ENCODE results near the gene CCDC81.
"Not testable (repeated sequence)": the region's sequence is repeated elsewhere in the genome, so short reads cannot be mapped to it uniquely, and the experiment has no call there.

CCDC81 gene

DNA sequence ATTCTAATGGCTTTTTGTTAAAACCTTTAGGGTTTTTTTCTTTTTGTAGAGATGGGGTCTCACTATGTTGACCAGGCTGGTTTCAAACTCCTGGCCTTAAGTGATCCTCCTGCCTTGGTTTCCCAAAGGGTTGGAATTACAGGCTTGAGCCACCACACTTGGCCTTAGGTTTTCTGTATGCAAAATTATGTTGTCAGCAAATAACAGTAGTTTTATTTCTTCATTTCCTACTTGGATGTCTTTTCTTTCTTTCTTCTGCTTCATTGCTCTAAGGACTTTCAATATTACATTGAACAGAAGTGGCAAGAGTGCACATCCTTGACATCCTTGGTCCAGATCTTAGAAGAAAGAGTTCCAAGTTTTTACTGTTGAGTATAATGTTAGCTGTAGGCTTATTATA, 52.8 kb downstream of the CCDC81 start:
- Histone ChIP-seq H3K36me3 (ENCODE audit: control insufficient read depth in 5 of 5, insufficient read depth in 5 of 5, low read length in 5 of 5) (no peaks in the 10 kb centered on the region), H3K9me3 (ENCODE audit: control insufficient read depth in 5 of 5, low read length in 5 of 5) (peaks cover 3 to 16% (median 7%) of the 10 kb centered on the region in 5 donors), H3K27me3 (ENCODE audit: control insufficient read depth in 5 of 5, insufficient read depth in 4 of 5, low read length in 5 of 5) (no peaks in the 10 kb centered on the region), H3K27ac (ENCODE audit: low read depth, low read length) (no peak overlapping the region), H3K4me3 (ENCODE audit: low read depth in 1 of 5, low read length in 5 of 5) (no peak overlapping the region), H3K9ac (ENCODE audit: low read length in 5 of 5) (no peak overlapping the region), H3K4me1 (ENCODE audit: control insufficient read depth in 5 of 5, insufficient read depth in 5 of 5, low read length in 5 of 5) (peaks cover 0 to 3% (median 0%) of the 10 kb centered on the region in 5 donors)

DNA sequence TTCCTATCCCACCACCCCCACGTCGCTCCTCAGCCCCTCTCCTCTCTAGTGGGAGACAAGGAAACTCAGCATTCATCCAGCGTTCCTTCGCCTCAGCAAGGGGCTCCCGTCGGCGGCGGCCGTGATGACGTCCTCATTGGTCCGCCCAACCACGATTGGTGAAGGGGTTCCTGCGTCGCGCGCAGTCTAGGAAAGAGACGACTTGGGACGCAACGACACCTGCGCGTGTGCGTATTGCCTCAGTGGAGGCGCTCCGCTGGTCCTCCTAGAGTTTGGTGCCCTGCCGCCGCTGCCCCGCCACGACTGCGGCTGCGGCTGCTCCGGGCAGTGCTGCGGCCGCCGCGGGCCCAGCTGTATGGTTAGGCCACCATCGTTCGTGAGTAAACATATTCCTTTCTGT, 56.6 kb downstream of the CCDC81 start:
- Histone ChIP-seq H3K9me3 (ENCODE audit: control insufficient read depth in 5 of 5, low read length in 5 of 5) (peaks cover 3 to 9% (median 7%) of the 10 kb centered on the region in 5 donors), H3K27me3 (ENCODE audit: control insufficient read depth in 5 of 5, insufficient read depth in 4 of 5, low read length in 5 of 5) (no peaks in the 10 kb centered on the region), H3K4me1 (ENCODE audit: control insufficient read depth in 5 of 5, insufficient read depth in 5 of 5, low read length in 5 of 5) (no peaks in the 10 kb centered on the region), H3K36me3 (ENCODE audit: control insufficient read depth in 5 of 5, insufficient read depth in 5 of 5, low read length in 5 of 5) (peaks cover 0 to 3% (median 0%) of the 10 kb centered on the region in 5 donors), H3K4me3 (ENCODE audit: low read depth in 1 of 5, low read length in 5 of 5) (no peak overlapping the region), H3K27ac (ENCODE audit: low read depth, low read length) (no peak overlapping the region), H3K9ac (ENCODE audit: low read length in 5 of 5) (no peak overlapping the region)

DNA sequence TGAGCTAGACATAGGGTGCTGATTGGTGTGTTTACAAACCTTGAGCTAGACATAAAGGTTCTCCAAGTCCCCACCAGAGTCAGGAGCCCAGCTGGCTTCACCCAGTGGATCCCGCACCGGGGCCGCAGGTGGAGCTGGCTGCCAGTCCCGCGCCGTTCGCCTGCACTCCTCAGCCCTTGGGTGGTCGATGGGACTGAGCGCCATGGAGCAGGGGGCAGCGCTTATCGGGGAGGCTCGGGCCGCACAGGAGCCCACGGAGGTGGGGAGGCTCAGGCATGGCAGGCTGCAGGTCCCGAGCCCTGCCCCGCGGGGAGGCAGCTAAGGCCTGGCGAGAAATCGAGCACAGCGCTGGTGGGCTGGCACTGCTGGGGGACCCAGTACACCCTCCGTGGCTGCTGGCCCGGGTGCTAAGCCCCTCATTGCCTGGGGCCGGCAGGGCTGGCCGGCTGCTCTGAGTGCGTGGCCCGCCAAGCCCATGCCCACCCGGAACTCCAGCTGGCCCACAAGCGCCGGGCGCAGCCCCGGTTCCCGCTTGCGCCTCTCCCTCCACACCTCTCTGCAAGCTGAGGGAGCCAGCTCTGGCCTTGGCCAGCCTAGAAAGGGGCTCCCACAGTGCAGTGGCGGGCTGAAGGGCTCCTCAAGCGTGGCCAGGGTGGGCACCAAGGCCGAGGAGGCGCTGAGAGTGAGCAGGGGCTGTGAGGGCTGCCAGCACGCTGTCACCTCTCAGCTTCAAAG, 58.8 kb downstream of the CCDC81 start:
- not testable (repeated sequence) for H3K9me3 ChIP-seq (ENCODE audit: control insufficient read depth in 5 of 5, low read length in 5 of 5); H3K27me3 ChIP-seq (ENCODE audit: control insufficient read depth in 5 of 5, insufficient read depth in 4 of 5, low read length in 5 of 5); H3K36me3 ChIP-seq (ENCODE audit: control insufficient read depth in 5 of 5, insufficient read depth in 5 of 5, low read length in 5 of 5); H3K4me3 ChIP-seq (ENCODE audit: low read depth in 1 of 5, low read length in 5 of 5); H3K4me1 ChIP-seq (ENCODE audit: control insufficient read depth in 5 of 5, insufficient read depth in 5 of 5, low read length in 5 of 5); H3K27ac ChIP-seq (ENCODE audit: low read depth, low read length); H3K9ac ChIP-seq (ENCODE audit: low read length in 5 of 5)

DNA sequence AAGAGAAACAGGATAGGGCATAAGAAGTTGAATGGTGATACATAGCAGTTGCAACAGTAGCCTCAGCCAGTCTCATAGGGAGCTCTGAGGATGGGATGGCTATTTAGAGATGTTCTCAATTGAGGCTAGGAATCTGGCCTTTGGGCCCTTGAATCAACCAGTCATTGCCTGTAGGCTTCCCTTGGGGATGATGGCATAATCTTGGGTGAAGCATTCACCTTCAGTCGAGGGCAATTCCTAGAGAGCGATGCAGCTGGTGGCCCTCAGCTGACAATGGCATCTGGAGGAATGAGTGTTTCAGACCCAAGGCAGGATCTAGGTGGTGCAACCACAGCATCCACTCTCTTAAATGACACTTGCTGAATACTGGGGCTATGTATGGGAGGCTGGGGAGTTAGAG, 61.0 kb downstream of the CCDC81 start:
- peaks cover 0 to 5% (median 3%) of the 10 kb centered on the region in 5 donors for H3K36me3 ChIP-seq (ENCODE audit: control insufficient read depth in 5 of 5, insufficient read depth in 5 of 5, low read length in 5 of 5)
- H3K27me3 ChIP-seq (ENCODE audit: control insufficient read depth in 5 of 5, insufficient read depth in 4 of 5, low read length in 5 of 5), result no peaks in the 10 kb centered on the region
- no peak overlapping the region for H3K27ac ChIP-seq (ENCODE audit: low read depth, low read length)
- H3K9me3 ChIP-seq (ENCODE audit: control insufficient read depth in 5 of 5, low read length in 5 of 5), result peaks cover 0 to 7% (median 0%) of the 10 kb centered on the region in 5 donors
- H3K4me1 ChIP-seq (ENCODE audit: control insufficient read depth in 5 of 5, insufficient read depth in 5 of 5, low read length in 5 of 5), result peaks cover 0 to 8% (median 5%) of the 10 kb centered on the region in 5 donors
- H3K9ac ChIP-seq (ENCODE audit: low read length in 5 of 5), result no peak overlapping the region
- H3K4me3 ChIP-seq (ENCODE audit: low read depth in 1 of 5, low read length in 5 of 5), result no peak overlapping the region

DNA sequence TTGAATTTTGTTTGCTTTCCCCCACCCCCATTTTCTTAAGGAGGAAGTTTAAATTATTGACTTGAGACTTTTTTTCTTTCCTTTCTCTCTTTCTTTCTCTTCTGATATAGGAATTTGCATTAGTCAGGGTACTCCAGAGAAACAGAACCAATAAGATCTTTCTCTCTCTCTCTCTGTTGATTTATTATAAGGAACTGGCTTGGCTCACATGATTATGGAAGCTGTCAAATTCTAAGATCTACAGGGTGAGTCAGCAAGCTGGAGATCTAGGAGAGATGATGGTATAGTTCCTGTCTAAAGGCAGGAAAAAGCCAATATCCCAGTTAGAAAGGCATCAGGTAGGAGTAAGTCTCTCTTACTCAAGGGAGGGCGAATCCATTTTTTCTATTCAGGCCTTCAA, 64.0 kb downstream of the CCDC81 start:
- no peak overlapping the region for H3K4me3 ChIP-seq (ENCODE audit: low read depth in 1 of 5, low read length in 5 of 5)
- H3K27ac ChIP-seq (ENCODE audit: low read depth, low read length), result no peak overlapping the region
- peaks cover 6 to 23% (median 18%) of the 10 kb centered on the region in 5 donors for H3K36me3 ChIP-seq (ENCODE audit: control insufficient read depth in 5 of 5, insufficient read depth in 5 of 5, low read length in 5 of 5)
- no peaks in the 10 kb centered on the region for H3K27me3 ChIP-seq (ENCODE audit: control insufficient read depth in 5 of 5, insufficient read depth in 4 of 5, low read length in 5 of 5)
- no peaks in the 10 kb centered on the region for H3K9me3 ChIP-seq (ENCODE audit: control insufficient read depth in 5 of 5, low read length in 5 of 5)
- H3K4me1 ChIP-seq (ENCODE audit: control insufficient read depth in 5 of 5, insufficient read depth in 5 of 5, low read length in 5 of 5), result peaks cover 0 to 10% (median 7%) of the 10 kb centered on the region in 5 donors
- H3K9ac ChIP-seq (ENCODE audit: low read length in 5 of 5), result no peak overlapping the region

DNA sequence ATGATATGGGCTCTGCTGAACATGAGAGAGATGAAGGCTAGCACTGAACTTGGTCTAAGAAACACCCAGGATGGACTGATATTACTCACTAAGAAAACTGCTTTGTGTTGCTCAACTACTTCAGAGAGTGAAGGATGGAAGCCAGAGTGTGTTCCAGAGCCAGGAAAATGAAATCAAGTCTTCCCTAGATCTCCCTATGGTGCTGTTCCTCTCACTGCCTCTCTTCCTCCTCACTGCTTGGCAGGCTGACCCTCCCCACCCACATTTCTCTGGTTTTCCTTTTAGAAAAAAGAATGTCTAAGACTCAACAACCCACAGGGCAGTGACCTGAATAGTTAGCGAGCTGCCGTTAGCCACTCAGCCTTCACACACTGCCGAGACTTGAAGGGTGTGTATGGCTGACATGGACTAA, 65.6 kb downstream of the CCDC81 start:
- Histone ChIP-seq H3K9ac (ENCODE audit: low read length in 5 of 5) (no peak overlapping the region), H3K4me1 (ENCODE audit: control insufficient read depth in 5 of 5, insufficient read depth in 5 of 5, low read length in 5 of 5) (peaks cover 0 to 10% (median 7%) of the 10 kb centered on the region in 5 donors), H3K4me3 (ENCODE audit: low read depth in 1 of 5, low read length in 5 of 5) (no peak overlapping the region), H3K27me3 (ENCODE audit: control insufficient read depth in 5 of 5, insufficient read depth in 4 of 5, low read length in 5 of 5) (no peaks in the 10 kb centered on the region), H3K9me3 (ENCODE audit: control insufficient read depth in 5 of 5, low read length in 5 of 5) (no peaks in the 10 kb centered on the region), H3K27ac (ENCODE audit: low read depth, low read length) (peak overlapping the region; percentile 55), H3K36me3 (ENCODE audit: control insufficient read depth in 5 of 5, insufficient read depth in 5 of 5, low read length in 5 of 5) (peaks cover 15 to 37% (median 32%) of the 10 kb centered on the region in 5 donors)

DNA sequence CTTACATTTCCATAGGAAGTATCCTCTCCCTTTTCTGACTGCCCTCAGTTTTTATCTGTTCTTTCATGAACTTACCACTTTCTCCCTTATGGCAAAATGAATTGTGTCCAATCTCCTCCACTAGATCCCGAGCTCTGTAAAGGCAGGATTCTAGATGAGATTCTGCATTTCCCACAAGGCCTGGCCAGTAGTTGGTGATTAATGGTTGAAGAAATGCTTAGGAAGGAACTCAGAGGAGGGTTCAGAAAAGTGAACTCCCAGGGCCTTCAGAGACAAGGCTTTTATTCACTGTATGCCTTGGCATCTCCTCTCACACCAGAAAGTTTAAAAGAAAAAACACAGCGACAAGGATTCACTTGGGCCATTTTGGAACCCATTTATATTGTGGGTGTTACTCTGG, 66.2 kb downstream of the CCDC81 start:
- Histone ChIP-seq H3K4me3 (ENCODE audit: low read depth in 1 of 5, low read length in 5 of 5) (no peak overlapping the region), H3K4me1 (ENCODE audit: control insufficient read depth in 5 of 5, insufficient read depth in 5 of 5, low read length in 5 of 5) (peaks cover 0 to 10% (median 7%) of the 10 kb centered on the region in 5 donors), H3K9ac (ENCODE audit: low read length in 5 of 5) (no peak overlapping the region), H3K27ac (ENCODE audit: low read depth, low read length) (peak overlapping the region; percentile 55), H3K27me3 (ENCODE audit: control insufficient read depth in 5 of 5, insufficient read depth in 4 of 5, low read length in 5 of 5) (no peaks in the 10 kb centered on the region), H3K9me3 (ENCODE audit: control insufficient read depth in 5 of 5, low read length in 5 of 5) (no peaks in the 10 kb centered on the region), H3K36me3 (ENCODE audit: control insufficient read depth in 5 of 5, insufficient read depth in 5 of 5, low read length in 5 of 5) (peaks cover 18 to 42% (median 32%) of the 10 kb centered on the region in 5 donors)

DNA sequence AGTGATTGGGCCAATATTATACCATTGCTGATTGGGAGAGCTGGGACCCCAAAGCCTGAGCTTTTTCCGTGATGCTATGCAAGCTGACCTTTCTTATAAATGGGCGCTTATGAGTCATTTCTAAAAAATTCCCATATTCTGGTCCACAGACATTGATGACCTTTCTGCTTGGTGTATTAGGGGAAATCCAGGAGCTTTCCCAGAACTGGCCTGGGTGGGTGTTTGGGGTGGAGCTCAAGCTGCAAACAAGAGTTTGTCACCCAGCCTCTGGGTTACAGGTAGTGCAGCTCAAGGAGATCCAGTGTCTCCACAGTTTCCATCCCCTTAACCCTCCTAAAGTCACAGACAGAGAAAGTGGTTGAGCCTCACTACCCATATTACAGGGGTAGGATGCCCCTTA, 67.7 kb downstream of the CCDC81 start:
- Histone ChIP-seq H3K4me3 (ENCODE audit: low read depth in 1 of 5, low read length in 5 of 5) (no peak overlapping the region), H3K4me1 (ENCODE audit: control insufficient read depth in 5 of 5, insufficient read depth in 5 of 5, low read length in 5 of 5) (peaks cover 0 to 10% (median 7%) of the 10 kb centered on the region in 5 donors), H3K9ac (ENCODE audit: low read length in 5 of 5) (no peak overlapping the region), H3K27me3 (ENCODE audit: control insufficient read depth in 5 of 5, insufficient read depth in 4 of 5, low read length in 5 of 5) (no peaks in the 10 kb centered on the region), H3K27ac (ENCODE audit: low read depth, low read length) (peak overlapping the region; percentile 55), H3K36me3 (ENCODE audit: control insufficient read depth in 5 of 5, insufficient read depth in 5 of 5, low read length in 5 of 5) (peaks cover 18 to 57% (median 41%) of the 10 kb centered on the region in 5 donors), H3K9me3 (ENCODE audit: control insufficient read depth in 5 of 5, low read length in 5 of 5) (no peaks in the 10 kb centered on the region)

DNA sequence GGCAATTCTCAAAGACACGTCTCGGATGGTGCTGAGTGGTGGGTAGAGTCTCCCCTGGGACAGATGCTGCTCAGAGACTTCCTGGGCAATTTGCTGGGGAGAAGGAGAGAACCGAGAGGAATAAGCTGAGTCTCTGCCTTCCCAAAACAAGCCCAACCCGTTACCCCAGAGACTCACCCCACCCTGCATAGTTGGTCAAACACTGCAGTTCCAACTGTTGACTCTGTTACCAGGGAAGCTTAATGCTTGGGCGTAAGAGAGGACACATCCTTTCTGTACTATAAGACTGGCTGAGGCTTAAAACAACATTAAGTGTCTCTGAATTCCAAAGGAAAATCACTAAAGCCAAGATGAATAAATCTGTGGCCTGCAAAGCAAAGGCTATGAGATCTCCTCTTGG, 68.1 kb downstream of the CCDC81 start:
- Histone ChIP-seq H3K9ac (ENCODE audit: low read length in 5 of 5) (no peak overlapping the region), H3K27ac (ENCODE audit: low read depth, low read length) (peak overlapping the region; percentile 55), H3K9me3 (ENCODE audit: control insufficient read depth in 5 of 5, low read length in 5 of 5) (no peaks in the 10 kb centered on the region), H3K36me3 (ENCODE audit: control insufficient read depth in 5 of 5, insufficient read depth in 5 of 5, low read length in 5 of 5) (peaks cover 17 to 57% (median 41%) of the 10 kb centered on the region in 5 donors), H3K4me1 (ENCODE audit: control insufficient read depth in 5 of 5, insufficient read depth in 5 of 5, low read length in 5 of 5) (peaks cover 0 to 10% (median 7%) of the 10 kb centered on the region in 5 donors), H3K4me3 (ENCODE audit: low read depth in 1 of 5, low read length in 5 of 5) (no peak overlapping the region), H3K27me3 (ENCODE audit: control insufficient read depth in 5 of 5, insufficient read depth in 4 of 5, low read length in 5 of 5) (no peaks in the 10 kb centered on the region)

DNA sequence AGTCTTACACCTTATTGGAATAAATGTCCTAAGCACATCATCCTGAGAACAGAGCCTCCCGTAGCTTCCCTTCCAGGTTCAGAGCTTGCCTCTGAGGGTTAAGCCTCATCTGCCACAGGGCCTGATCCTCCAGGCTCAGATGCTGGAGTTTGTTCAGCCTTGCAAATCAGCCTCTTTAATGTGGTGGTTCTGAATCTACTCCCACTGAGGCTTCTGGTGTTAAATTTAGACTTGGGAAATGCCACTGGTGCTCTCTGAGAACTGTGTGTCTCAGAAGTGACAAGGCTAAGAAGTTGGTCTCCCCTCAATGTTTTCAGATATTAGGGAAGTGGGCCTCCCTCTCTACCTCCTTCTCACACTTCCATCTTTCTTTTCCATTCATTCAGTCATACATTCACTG, 68.7 kb downstream of the CCDC81 start:
- Histone ChIP-seq H3K9ac (ENCODE audit: low read length in 5 of 5) (no peak overlapping the region), H3K36me3 (ENCODE audit: control insufficient read depth in 5 of 5, insufficient read depth in 5 of 5, low read length in 5 of 5) (peaks cover 15 to 60% (median 41%) of the 10 kb centered on the region in 5 donors), H3K4me1 (ENCODE audit: control insufficient read depth in 5 of 5, insufficient read depth in 5 of 5, low read length in 5 of 5) (peaks cover 0 to 10% (median 7%) of the 10 kb centered on the region in 5 donors), H3K27me3 (ENCODE audit: control insufficient read depth in 5 of 5, insufficient read depth in 4 of 5, low read length in 5 of 5) (no peaks in the 10 kb centered on the region), H3K27ac (ENCODE audit: low read depth, low read length) (no peak overlapping the region), H3K4me3 (ENCODE audit: low read depth in 1 of 5, low read length in 5 of 5) (no peak overlapping the region), H3K9me3 (ENCODE audit: control insufficient read depth in 5 of 5, low read length in 5 of 5) (no peaks in the 10 kb centered on the region)

Measured in subcutaneous abdominal adipose tissue (tissue), 5 donors.